Hematopoietic multipotent progenitor cell (in vitro differentiated cells): Measurements from ENCODE around the gene OGFOD2. TPM values are rescaled to one million over a fixed set of nuclear protein-coding genes. Genes with fewer than 3 reads are reported as not detected.
A peak's percentile ranks its signal among the peaks of the same experiment; 100 is the strongest.

Experiments used
- DNase-seq, 3 donors: peaks; one replicate each; pipeline ENCODE4 v3.0.0-alpha.2; 2011 to 2015; ENCODE audit warnings: low read depth in 2 of 3, low spot score in 2 of 3
- total RNA-seq: library from RNA; depleted of rRNA; stranded (reverse); fragments of >200 nt; gene quantifications from one replicate; pipeline ENCODE4 v1.2.3, GENCODE V29; 2012

The OGFOD2 gene
- total RNA-seq, 1 donor: 35.0 TPM

DNA sequence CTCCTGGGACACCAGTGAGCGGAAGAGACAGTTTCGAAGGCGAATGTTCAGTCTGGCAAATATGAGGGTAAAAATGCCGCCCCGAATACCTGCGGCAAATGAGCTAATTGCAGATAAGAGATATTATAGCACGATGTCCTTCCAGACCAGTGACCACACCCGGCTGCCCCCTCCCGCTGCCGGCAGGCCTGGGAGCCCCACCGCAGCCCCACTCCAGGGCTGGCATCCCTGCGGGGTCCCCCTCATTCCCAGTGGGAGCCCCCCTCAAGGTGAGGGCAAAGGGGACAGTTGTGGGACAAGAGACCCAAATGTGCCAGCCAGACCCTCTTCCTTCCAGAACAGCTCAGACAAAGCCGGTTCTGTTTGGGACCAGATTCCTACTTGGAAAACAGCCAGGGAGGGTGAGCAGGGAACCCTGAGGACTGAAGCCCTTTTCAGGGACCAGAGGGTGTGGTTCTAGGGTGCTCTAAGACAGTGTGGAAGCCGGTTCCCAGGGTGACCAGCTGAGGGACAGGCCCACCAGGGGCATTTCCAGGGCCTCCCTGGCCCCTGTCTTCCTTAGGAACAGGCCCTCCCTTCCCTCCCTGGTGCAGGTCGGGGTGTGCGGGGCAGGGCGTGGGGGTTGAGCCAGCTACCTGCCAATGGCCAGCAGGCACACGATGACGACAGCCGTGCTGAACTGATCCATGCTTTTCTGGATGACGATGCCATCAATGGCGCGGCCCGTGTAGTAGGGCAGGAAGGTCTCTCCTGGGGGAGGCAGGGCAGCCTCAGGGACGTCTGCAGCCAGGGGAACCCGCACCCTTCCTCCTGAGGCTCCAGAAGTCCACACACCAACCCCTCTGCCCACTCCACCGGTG is 25.0 kb upstream of the OGFOD2 start:
- no peak for DNase-seq

DNA sequence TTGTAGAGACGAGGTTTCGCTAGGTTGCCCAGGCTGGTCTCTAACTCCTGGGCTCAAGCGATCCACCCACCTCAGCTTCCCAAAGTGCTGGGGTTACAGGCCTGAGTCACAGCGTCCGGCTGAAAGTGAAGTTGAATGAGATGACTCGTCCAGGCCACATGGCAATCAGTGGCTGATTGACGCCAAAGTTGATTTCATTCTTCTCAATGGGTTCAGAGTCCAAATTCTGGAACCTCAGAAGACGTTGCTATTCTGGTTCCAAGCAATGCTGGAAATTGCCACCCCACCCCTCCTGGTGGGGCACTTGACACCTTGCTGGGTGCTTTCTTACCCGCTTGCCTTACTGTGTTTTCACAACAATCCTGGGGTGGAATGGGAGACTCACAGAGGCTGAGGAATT is 23.6 kb upstream of the OGFOD2 start:
- DNase-seq: no peak

DNA sequence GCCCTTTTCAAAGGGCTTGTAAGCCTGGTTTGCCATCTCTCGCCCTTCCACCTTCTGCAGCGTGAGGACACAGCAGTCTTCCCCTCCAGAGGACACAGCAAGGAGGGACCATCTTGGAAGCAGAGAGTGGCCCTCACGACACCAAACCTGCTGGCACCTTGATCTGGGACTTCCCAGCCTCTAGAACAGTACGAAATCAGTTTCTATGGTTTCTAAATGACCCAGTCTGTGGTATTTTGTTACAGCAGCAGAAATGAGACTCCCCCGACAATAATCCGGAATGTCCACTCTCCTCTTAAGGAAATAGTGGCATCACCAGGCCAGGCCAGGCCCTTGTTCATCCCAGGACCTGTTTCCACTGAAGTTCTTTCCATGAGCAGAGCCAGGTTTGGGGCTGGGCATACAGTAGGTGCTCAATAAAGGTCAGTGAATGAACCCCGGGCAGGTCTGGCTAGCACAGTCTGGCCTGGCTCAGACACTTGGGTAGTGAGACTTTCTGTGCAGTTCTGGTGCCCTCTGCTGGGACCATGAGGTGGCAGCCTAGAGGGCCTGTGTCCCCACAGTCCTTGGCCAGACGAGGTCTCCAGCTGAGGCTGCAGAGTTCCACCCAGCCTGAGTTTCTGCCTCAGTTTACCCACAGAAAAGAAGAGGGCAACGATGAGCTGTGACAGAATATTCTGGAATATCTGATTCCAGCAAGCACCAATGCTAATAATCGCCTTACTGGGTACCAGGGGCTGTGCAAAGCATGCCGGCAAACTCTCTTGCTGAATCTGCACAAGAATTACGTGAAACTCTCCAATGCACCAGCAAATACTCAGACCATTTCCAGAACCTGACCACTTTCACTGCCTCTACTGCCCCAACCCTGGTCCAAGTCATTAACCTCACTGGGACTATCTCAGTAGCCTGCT is 22.8 kb upstream of the OGFOD2 start:
- DNase-seq: peak; percentile 53 to 82 (median 71)

DNA sequence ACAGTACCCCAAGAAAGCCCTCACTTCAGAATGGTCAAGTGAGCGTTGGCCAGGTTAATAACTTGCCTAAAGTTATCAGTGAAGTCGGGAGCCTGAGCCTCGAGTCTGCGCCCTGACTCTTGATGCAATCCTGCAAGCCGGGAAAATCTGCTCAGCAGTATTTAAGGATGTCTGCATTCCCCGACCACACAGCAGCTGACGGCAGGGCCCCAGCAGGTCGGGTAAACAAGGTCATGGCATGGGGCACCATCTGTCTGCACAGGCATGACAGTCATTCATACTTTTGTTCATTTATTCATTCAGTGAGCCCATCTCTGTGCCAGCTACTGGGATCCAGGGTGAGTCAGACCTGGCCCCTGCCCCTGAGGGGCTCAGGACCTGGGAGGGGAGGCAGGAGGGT is 19.9 kb upstream of the OGFOD2 start:
- no peak for DNase-seq

DNA sequence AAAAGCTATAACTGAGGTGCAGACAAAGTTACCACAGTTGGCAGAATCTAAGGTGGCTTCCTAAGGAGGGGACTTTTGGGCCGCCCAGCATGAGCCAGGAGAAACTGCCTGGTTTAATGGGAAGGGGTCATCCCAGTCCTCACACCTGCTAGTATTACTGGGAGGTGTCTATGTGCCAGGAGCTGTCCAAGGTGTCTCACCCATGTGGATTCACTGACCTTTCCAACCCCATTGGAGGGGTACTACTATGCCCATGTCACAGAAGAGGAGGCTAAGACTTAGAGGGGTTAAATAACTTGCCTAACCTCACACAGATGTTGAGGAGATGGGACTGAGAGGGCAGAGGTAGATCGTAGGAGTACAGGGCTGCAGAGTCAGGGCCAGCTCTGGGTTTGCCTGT is 19.0 kb upstream of the OGFOD2 start:
- no peak for DNase-seq

DNA sequence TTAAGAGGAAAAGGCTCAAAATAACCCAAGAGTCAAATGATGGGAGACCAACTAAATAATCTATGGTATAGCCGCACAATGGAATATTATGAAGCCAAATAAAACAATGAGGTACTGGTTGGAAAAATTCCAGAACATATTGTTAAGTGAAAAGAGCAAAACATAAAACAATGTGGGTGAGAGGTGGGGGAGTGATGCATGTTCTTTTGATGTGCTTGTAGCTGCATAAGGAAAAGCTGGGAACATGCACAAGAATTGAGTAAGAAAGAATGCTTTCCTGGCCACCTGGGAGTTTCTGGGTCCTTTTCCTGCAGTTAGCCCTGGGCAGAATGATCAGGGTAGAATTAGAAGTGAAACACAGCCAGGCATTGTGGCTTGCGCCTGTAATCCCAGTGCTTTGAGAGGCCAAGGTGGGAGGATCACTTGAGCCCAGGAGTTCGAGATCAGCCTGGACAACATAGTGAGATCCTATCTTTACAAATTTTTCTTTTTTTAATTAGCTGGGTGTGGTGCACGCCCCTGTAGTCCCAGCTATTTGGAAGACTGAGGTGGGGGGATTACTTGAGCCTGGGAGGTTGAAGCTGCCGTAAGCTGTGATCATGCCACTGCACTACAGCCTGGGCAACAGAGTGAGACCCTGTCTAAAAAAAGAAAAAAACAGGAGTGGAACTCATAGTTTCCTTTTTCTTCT is 16.7 kb upstream of the OGFOD2 start:
- no peak for DNase-seq

DNA sequence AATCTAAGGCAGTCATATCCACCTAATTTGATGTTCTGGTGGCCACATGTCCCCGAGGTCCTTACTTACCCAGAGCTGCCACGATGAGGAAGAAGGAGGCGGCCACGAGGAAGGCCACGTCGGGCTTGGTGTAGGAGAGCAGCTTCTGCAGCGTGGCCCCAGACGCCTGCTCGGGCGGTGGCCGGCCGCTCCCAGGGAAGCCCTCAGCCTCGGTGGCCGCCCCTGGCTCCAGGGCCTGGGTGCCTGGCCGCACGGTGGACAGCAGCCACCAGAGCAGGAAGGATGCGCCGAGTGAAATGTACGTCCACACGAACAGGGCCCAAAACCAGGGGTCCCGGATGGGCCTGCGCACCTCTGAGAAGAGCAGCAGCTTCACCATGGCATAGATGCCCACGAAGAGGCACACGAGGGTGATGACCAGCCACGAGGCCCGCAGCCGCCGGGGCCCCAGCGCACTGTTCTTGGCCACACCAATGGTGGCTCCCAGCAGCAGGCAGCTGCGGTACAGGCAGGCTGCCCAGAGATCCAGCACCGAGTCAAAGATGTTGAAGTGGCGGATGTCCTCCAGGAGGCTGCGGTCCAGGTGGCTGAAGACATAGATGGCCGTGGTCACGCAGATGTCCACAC is 15.4 kb upstream of the OGFOD2 start:
- DNase-seq: no peak

DNA sequence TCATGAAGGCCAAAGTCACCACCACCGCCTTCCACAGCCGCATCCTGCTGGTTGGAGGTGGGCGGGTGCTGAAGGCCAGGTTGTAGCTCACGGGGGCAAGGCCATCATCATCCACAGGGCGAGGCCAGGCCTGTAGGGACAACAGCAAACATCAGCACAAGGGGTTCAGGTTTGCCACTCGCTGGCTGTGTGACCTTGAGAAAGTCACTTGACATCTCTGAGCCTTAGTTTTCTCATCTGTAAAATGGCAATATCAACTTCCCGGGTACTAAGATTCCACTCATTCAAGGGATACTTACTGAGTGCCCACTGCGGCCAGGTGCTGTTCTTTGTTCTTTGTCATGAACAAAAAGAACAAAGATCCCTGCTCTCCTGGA is 14.9 kb upstream of the OGFOD2 start:
- DNase-seq: no peak

DNA sequence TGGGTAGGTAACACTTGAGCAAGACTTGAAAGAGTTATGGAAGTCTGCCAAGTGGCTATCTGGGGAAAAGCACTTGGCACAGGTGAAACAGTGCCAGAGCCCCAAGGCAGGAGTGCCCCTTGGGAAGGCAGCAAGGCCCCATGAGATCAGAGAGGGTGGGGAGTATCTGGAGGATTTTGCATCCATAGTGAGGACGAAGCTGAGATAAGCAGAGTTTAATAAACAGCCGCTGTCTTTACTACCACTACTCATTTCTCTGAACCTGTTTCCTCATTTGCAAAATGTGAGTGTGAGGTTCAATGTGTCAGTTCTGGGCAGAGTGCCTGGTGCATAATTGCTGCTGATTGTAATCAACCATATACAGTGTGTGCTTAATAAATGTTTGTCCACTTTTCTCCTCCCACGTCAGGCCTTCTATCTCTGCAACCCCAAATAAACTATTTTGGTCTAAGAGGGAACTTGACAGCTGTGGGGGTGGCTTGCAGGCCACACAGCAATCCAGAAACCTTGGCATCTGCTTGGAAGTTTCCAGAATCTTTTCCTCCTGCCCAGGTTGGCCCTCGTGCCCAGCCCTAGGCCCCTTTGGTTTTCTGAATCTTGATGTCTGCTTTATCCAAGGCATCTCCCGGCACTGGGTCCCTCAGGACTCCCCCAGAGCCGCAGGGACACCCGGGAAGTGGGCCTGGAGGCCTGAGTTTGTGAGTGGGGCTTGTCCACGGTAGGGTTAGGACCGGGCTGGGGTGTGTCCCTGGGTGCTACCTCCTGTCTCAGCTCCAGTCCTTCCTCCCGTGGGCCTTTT is 13.3 kb upstream of the OGFOD2 start:
- DNase-seq: no peak

DNA sequence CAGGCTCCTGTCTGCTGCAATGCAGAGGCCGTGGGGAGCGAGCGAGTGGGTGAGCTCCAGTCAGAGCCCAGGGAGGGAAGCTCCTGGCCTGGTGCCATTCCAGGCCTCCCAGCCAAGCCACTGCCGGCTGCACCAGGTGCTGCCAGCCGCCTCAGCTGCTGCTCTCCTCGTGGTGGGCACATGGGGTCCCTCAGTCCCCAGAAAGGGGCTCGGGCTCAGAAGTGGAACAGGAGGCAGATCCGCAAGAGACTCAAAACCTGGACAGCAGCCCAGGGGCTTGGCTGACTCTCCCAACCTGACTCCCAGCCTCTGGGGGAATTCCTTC is 11.1 kb upstream of the OGFOD2 start:
- DNase-seq: no peak

DNA sequence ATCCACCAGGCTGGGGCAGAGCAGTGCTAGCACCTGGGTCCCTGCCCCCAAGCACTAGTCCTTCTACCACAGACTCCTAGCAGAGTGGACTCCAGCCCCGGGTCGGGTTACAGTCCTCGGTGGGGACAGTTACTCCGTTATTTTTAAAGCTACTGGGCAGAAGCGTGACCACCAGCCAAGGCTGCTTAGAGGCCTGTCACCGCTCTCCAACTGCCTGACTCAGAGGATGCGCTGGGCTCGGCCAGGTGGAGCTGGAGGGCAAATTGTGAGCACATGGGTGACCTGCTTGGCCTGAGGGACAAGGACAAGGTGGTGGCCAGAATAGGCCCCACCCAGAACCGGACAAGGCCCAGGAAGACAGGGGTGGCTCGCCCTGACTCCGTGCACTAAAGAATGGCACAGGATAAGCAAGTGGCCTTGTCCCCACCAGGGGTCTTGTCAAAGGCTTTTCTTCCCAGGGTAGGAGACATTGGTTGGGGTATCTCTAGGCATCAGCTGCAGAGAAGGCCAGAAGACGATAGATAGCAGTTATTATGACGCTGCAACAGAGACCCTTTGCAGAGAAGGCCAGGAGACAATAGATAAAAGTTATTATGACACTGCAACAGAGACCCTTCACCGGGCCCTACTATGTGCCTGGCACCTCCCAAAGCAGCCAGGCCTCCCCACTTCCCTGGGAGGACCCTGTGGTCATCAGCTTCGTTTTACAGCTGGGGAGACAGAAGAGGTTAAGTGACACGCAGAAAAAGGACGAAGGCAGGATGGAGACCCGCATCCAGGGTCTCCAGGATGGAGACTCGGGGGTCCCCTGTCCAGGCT is 10.4 kb upstream of the OGFOD2 start:
- no peak for DNase-seq

DNA sequence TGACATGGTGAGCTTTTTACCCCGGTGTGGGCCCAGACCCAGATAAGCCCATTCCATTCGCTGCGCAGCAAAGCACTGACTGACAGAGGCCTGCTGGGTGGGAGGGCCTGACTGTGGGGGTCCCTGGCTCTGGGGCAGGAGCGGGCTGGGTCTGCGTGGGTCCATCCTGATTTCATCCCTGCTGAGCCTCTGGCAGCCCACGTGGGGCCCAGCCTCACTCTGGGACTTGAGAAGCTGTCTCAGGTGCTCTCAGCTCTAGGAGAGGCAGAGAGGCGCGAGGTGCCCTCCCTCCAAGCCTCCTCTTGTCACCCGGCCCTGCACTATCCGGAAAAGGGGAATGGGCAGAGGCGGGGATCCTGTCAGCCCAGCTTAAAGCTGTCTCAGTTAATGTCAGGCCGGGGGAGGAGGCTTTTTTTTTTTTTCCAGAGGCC is 9.7 kb upstream of the OGFOD2 start:
- DNase-seq: no peak

DNA sequence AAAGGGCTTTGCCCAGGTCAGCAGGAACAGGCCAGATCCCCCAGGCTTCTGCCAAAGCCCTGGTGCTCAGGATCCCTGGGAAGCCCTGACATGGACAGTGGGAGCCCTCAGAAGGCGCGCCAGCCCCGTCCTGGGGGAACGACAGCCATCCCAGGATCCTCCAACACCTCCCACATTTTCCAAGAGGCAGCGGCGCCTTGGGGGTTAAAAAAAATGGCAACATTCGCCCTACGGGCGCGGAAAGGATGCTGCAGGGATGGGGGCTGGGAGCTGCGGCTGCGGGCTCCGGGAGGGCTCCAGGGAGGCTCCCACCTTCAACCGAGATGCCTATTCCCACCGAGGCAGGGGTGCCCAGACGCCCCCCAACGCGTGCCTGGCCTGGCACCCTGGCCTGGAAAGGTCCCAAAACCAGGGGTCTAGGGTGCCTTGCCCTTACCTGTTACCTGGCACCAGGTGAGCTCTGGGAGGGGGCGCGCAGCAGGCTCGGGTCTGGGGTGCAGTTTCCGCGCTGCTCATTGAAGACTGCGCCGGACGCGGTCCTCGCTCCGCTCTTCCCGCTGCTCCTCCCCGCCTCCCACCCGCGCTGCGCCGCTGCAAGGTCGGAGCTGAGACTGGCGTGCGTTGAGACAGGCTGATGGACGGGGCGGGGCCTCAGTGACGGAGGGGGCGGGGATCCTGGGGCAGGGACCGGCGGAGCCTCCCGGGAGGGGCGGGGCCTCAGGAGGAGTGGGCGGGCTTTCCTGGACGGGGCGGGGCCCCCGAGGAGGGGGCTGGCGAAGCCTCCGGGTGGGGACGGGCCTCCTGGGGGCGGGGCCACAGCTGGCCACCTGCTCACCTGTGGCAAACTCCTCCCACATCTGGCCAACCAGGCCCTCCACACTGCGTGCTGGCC is 8.9 kb upstream of the OGFOD2 start, which contains the start of gene ABCB9:
ABCB9 (minus strand) TSS at position 613 of the 892 bp plus-strand sequence. CDS start 6,228 bp downstream, outside the sequence.
- peak; percentile 86 to 92 (median 91) for DNase-seq

DNA sequence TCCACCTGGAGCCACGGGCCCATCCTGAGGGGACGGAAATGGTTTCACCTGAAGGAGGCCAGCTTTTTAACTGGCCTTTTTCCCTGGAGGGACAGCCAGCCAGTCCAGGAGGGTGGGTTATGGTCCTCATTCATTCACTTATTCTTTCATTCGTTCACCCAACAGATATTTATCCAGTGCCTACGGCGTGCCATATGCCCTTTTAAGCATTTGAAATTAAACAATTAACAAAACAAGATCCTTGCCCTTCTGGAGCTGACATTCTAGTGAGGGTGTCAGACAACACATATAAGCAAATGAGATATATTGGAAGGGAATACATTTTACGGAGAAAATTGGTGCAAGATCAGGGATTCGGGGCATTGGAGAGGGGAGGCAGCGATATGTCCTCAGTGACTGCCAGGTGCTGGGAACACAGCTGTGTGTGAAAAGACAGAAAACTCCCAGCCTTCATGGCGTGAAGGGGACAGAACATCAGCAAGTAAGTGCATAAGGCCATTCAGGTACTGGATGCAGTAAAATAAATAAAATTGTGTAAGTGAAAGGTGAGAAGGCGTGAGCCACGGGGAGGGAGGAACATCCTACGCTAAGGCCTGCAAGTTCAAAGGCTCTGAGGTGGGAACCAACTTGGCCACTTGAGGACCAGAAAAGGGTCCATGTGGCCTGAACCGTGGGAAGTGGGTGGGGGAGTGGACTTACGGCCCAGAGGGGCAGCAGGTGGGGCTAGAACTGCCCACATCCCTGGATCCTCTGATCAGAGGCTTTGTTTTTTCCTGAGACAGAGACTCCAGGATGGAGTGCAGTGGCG is 8.1 kb upstream of the OGFOD2 start:
- DNase-seq: no peak

DNA sequence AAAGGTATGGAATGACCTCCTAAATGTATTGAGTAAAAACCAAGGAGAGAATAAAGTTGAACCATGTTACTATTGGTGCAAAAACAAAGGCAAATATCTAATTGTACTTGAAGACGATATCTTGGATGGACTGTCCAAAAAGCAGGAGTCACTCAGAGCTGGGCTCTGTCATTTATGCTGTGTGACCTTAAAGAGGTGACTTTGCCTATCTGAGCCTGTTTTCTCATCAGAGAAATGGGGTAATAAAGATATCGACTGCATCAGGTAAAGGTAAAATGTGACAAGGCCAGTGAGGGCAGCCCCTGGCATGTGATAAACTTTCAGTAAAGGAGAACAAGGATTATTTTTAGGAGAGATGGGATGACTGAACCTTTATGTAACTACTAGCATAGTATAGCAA is 6.9 kb upstream of the OGFOD2 start:
- no peak for DNase-seq

DNA sequence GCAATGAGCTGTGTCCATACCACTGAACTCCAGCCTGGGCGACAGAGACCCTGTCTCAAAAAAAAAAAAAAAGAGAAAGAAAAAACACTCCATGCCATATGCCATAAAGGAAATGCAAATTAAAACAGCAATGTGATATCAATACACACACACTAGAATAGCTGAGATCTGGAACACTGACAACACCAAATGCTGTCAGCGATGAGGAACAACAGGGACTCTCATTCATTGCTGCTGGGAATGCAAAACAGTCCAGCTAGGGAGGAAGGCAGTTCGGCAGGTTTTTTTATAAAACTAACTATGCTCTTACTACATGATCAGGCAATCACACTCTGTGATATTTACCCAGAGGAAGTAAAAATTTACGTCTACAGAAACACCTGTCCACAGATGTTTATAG is 5.4 kb upstream of the OGFOD2 start:
- DNase-seq: no peak

DNA sequence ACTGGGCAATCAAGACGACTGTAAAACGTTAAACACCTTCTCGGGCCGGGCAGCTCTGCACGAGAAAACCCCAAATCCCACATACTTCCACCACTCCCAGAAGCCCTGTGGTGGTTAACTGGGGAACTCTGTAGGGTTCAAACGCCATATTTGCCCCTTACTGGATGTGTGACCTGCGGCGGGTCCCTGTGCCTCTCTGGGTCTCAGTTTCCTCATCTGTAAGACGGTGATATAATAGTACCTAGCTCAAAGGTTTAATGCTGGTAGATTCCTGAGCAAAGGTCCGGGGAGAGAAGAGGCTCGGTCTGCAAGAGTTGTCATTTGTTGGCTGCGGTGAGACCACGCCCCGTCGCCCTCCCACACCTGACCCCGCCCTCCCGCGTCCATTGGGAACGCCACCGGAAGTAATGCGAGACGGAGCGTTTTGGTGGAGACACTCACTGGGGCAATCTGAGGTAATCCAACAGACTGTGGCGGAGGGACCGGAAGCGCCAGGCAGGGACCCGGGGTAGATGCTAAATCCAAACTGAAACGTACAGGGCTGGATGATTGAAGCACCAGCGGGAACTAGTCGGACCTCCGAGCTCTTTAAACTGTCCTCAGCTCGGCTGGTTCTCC is 661 bp upstream of the OGFOD2 start:
- DNase-seq: peak; percentile 92 to 99 (median 98)
